Neural cell (in vitro differentiated cells): ENCODE data around the gene THAP4. TPM values are rescaled to one million over a fixed set of nuclear protein-coding genes. Genes with fewer than 3 reads are reported as not detected.

Source experiments
- H2AFZ ChIP-seq: fragments of 200-600, 300-800 bp; sonication (generic), shearing (Covaris generic); 2 replicates; pipeline ENCODE4 v1.6.0; 2014; ENCODE audit warnings: low read depth, mild to moderate bottlenecking, antibody characterized with exemption, low read length, moderate library complexity
- H3F3A ChIP-seq: fragments of 200-600 bp; shearing (Covaris generic); 2 replicates; pipeline ENCODE4 v1.6.1; 2016; ENCODE audit warnings: mild to moderate bottlenecking, moderate library complexity, mixed read lengths, antibody characterized with exemption, low read length; ENCODE audit not compliant: insufficient read depth, poor library complexity, severe bottlenecking
- H3K27ac ChIP-seq: fragments of 200-600, 300-800 bp; sonication (generic), shearing (Covaris generic); 2 replicates; pipeline ENCODE4 v1.5.1; 2014; ENCODE audit warnings: mild to moderate bottlenecking, low read length, moderate library complexity
- H3K27me3 ChIP-seq: fragments of 300-800, 200-600 bp; sonication (generic), shearing (Covaris generic); 2 replicates; pipeline ENCODE4 v1.6.0; 2014; ENCODE audit warnings: mild to moderate bottlenecking, low read depth, low read length, moderate library complexity; ENCODE audit not compliant: insufficient read depth
- H3K36me3 ChIP-seq: fragments of 300-800, 200-600 bp; sonication (generic), shearing (Covaris generic); 2 replicates; pipeline ENCODE4 v1.5.1; 2014; ENCODE audit warnings: mild to moderate bottlenecking, antibody characterized with exemption, low read length, moderate library complexity; ENCODE audit not compliant: insufficient read depth
- H3K4me2 ChIP-seq: fragments of 300-800, 200-600 bp; sonication (generic), shearing (Covaris generic); 2 replicates; pipeline ENCODE4 v1.6.0; 2014; ENCODE audit warnings: mild to moderate bottlenecking, low read length
- H3K4me3 ChIP-seq: fragments of 300-800, 200-600 bp; sonication (generic), shearing (Covaris generic); 2 replicates; pipeline ENCODE4 v1.5.1; 2014; ENCODE audit warnings: mild to moderate bottlenecking, low read length, moderate library complexity
- H3K79me2 ChIP-seq: fragments of 200-600 bp; shearing (Covaris generic); replicated peaks from 2 replicates; pipeline ENCODE4 v1.6.0; 2014; ENCODE audit warnings: mild to moderate bottlenecking, low read length, moderate library complexity; ENCODE audit not compliant: insufficient read depth
- H3K9ac ChIP-seq: fragments of 300-800, 200-600 bp; sonication (generic), shearing (Covaris generic); 2 replicates; pipeline ENCODE4 v1.6.1; 2016; ENCODE audit warnings: mild to moderate bottlenecking, low read length, mixed read lengths
- H3K9me2 ChIP-seq: fragments of 200-600 bp; shearing (Covaris generic); 2 replicates; pipeline ENCODE4 v1.6.1; 2016; ENCODE audit warnings: mild to moderate bottlenecking, low read length, mixed read lengths; ENCODE audit not compliant: insufficient read depth
- H3K9me3 ChIP-seq: fragments of 200-600, 300-800 bp; sonication (generic), shearing (Covaris generic); 2 replicates; pipeline ENCODE4 v1.6.1; 2016; ENCODE audit warnings: mild to moderate bottlenecking, mixed run types, low read length, moderate library complexity, mixed read lengths
- H4K20me1 ChIP-seq: fragments of 200-600 bp; shearing (Covaris generic); 2 replicates; pipeline ENCODE4 v1.6.1; 2016; ENCODE audit warnings: mild to moderate bottlenecking, mixed run types; ENCODE audit not compliant: insufficient read depth
- CTCF ChIP-seq: fragments of 450-650 bp; IDR thresholded peaks from 2 replicates; pipeline ENCODE4 v1.5.1; 2014; ENCODE audit warnings: antibody characterized with exemption, mild to moderate bottlenecking, moderate library complexity; ENCODE audit not compliant: poor library complexity, severe bottlenecking
- EP300 ChIP-seq: fragments of 450-650 bp; conservative IDR thresholded peaks from 2 replicates; pipeline ENCODE4 v1.6.1; 2014; ENCODE audit warnings: antibody characterized with exemption, mild to moderate bottlenecking, moderate library complexity; ENCODE audit not compliant: poor library complexity, severe bottlenecking
- EZH2 ChIP-seq: fragments of 200-600, 300-800 bp; shearing (Covaris generic), sonication (generic); IDR thresholded peaks from 2 replicates; pipeline ENCODE4 v1.6.1; 2014; ENCODE audit warnings: antibody characterized with exemption, low read length, borderline replicate concordance, mild to moderate bottlenecking; ENCODE audit not compliant: insufficient read depth, poor library complexity, severe bottlenecking
- MXI1 ChIP-seq: fragments of 450-650 bp; conservative IDR thresholded peaks from 2 replicates; pipeline ENCODE4 v1.6.1; 2014; ENCODE audit warnings: antibody characterized with exemption, mild to moderate bottlenecking; ENCODE audit not compliant: poor library complexity, severe bottlenecking
- POLR2AphosphoS5 ChIP-seq: IDR thresholded peaks from 2 replicates; pipeline ENCODE4 v1.6.1; 2012
- RAD21 ChIP-seq: fragments of 450-650 bp; conservative IDR thresholded peaks from 2 replicates; pipeline ENCODE4 v1.6.1; 2014; ENCODE audit warnings: antibody characterized with exemption, mild to moderate bottlenecking, moderate library complexity
- REST ChIP-seq: IDR thresholded peaks from 2 replicates; pipeline ENCODE4 v1.6.1; 2012; ENCODE audit warnings: borderline replicate concordance
- SMC3 ChIP-seq: fragments of 450-650 bp; conservative IDR thresholded peaks from 2 replicates; pipeline ENCODE4 v1.6.1; 2014; ENCODE audit warnings: antibody characterized with exemption, mild to moderate bottlenecking, moderate library complexity; ENCODE audit not compliant: poor library complexity
- TAF1 ChIP-seq: IDR thresholded peaks from 2 replicates; pipeline ENCODE4 v1.6.1; 2012; ENCODE audit warnings: low read depth
- polyA plus RNA-seq: library from polyadenylated mRNA; depleted of rRNA; stranded (reverse); fragments of >200 nt; gene quantifications from 2 replicates; pipeline ENCODE4 v1.2.3, GENCODE V29; 2014

Gene THAP4
- polyA plus RNA-seq, 1 donor from 2014 or later: 30.8 TPM

DNA sequence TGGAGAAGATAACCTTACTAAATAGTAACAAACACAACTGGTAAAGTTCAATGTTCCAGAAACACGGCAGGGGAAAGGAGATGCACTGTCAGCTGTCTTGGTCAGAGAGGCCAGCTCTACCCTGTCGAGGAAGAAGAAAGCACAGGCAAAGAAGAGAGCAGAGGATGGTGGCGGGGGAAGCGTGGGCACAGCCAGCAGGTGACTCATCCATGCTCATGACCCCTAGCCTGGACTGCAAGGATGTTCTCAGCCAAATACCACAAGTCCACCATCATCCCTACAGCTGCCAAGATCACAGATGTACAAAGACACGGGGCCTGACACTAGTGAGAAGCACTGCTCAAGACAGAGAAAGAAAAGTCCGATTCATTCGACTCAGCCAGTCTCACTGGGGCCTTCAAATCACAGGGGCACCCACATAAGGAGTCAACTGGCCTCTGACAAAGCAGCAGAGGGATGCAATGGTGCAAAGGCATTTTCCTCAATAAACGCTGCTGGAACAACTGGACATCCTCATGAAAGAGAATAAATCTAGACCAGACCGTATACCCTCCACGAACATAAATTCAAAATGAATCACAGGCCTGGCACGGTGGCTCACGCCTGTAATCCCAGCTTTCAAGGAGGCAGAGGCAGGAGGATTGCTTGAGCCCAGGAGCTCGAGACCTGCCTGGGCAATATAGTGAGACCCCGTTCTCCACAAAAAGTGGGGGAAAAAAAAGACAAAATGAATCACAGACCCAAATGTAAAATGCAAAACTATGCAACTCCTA is 44.1 kb upstream of the THAP4 start:
- Histone ChIP-seq H3F3A (no peaks in the 10 kb centered on the region), H3K9me3 (no peaks in the 10 kb centered on the region), H3K79me2 (peaks cover 11% of the 10 kb centered on the region), H4K20me1 (no peaks in the 10 kb centered on the region), H3K27ac (no peak overlapping the region), H2AFZ (no peak overlapping the region), H3K9ac (no peak overlapping the region), H3K4me3 (no peak overlapping the region), H3K4me2 (no peak overlapping the region), H3K27me3 (no peaks in the 10 kb centered on the region), H3K36me3 (no peaks in the 10 kb centered on the region), H3K9me2 (no peaks in the 10 kb centered on the region)
- TF ChIP-seq POLR2AphosphoS5: no peak
- no peak for TF ChIP-seq REST
- no peak for TF ChIP-seq TAF1
- no peak for TF ChIP-seq RAD21
- TF ChIP-seq MXI1: no peak
- no peak for TF ChIP-seq EP300
- TF ChIP-seq SMC3: no peak
- no peak for TF ChIP-seq CTCF
- TF ChIP-seq EZH2: no peak

GRCh38 chr2:241680044-241680443 is 43.1 kb upstream of the THAP4 start:
- H3K4me2 ChIP-seq: no peak overlapping the region
- H3K79me2 ChIP-seq: peaks cover 4% of the 10 kb centered on the region
- no peaks in the 10 kb centered on the region for H3K27me3 ChIP-seq
- no peak overlapping the region for H3K27ac ChIP-seq
- H2AFZ ChIP-seq: no peak overlapping the region
- H3K36me3 ChIP-seq: no peaks in the 10 kb centered on the region
- no peaks in the 10 kb centered on the region for H4K20me1 ChIP-seq
- H3K4me3 ChIP-seq: no peak overlapping the region
- TF ChIP-seq CTCF: no peak
- TF ChIP-seq EP300: no peak
- TF ChIP-seq RAD21: no peak
- no peak for TF ChIP-seq SMC3
- no peak for TF ChIP-seq TAF1
- no peak for TF ChIP-seq POLR2AphosphoS5
- no peak for TF ChIP-seq EZH2
- TF ChIP-seq MXI1: no peak
- no peak for TF ChIP-seq REST
- no peaks in the 10 kb centered on the region for H3K9me2 ChIP-seq
- no peaks in the 10 kb centered on the region for H3F3A ChIP-seq
- H3K9ac ChIP-seq: no peak overlapping the region
- no peaks in the 10 kb centered on the region for H3K9me3 ChIP-seq
